Measurements from ENCODE around the gene CR1L. TPM values are rescaled to one million over a fixed set of nuclear protein-coding genes. Genes with fewer than 3 reads are reported as not detected.

The CR1L gene
- total and polyA plus RNA-seq, 9 of the 15 experiments (the other 6 are each of a cell fraction or from before 2014, with no cell fraction given) = 10.1 to 74.8 (median 34.3) TPM

GRCh38 chr1:207670997-207671396 lies 26.1 kb downstream of the CR1L start (continued):
- TF ChIP-seq ZNF3 (CRISPR knock-in tag; IDR thresholded peaks at IDR 0.05) (no peak), TBL1XR1 (IDR thresholded peaks at IDR 0.05; ENCODE audit: low read length in 2 of 2) (0 out of 4 replicates have a peak, but pooled peaks of 1 of the 2 experiments have one; percentile 15), ZNF655 (CRISPR knock-in tag; IDR thresholded peaks at IDR 0.05) (no peak), DMBX1 (CRISPR knock-in tag; IDR thresholded peaks at IDR 0.05; ENCODE audit: borderline replicate concordance) (no peak), SIRT6 (IDR thresholded peaks at IDR 0.05; ENCODE audit: low read depth, low read length) (no peak), CREM (IDR thresholded peaks at IDR 0.05; ENCODE audit: low read depth) (no peak), HMGXB4 (CRISPR knock-in tag; IDR thresholded peaks at IDR 0.05) (no peak), PRMT5 (CRISPR knock-in tag; IDR thresholded peaks at IDR 0.05) (no peak), CEBPG (CRISPR knock-in tag; IDR thresholded peaks at IDR 0.05) (no peak), CEBPG (tag; conservative IDR thresholded peaks at IDR 0.05 in 1 of 2, IDR thresholded peaks at IDR 0.05 in 1 of 2) (no peak), LARP7 (IDR thresholded peaks at IDR 0.05) (no peak), CREB1 (IDR thresholded peaks at IDR 0.05) (no peak), CREB1 (CRISPR knock-in tag; IDR thresholded peaks at IDR 0.05) (no peak), SLC30A9 (CRISPR knock-in tag; IDR thresholded peaks at IDR 0.05) (no peak), ZNF695 (CRISPR knock-in tag; IDR thresholded peaks at IDR 0.05) (no peak), FOXO4 (CRISPR knock-in tag; IDR thresholded peaks at IDR 0.05) (no peak), PRDM10 (IDR thresholded peaks at IDR 0.05; ENCODE audit: partially characterized antibody) (peak; percentile 19), ZEB2 (IDR thresholded peaks at IDR 0.05) (peak; percentile 38; the same call in 1 of the 2 replicates), WHSC1 (IDR thresholded peaks at IDR 0.05; ENCODE audit: low read length) (no peak), MAFF (IDR thresholded peaks at IDR 0.05; ENCODE audit: low read length) (peak; percentile 84), ZNF133 (CRISPR knock-in tag; IDR thresholded peaks at IDR 0.05) (no peak), ZNF507 (tag; conservative IDR thresholded peaks at IDR 0.05) (no peak)

All from K562 (cell line).